ENCODE measurements around the gene CAMK2D.

The CAMK2D gene

DNA sequence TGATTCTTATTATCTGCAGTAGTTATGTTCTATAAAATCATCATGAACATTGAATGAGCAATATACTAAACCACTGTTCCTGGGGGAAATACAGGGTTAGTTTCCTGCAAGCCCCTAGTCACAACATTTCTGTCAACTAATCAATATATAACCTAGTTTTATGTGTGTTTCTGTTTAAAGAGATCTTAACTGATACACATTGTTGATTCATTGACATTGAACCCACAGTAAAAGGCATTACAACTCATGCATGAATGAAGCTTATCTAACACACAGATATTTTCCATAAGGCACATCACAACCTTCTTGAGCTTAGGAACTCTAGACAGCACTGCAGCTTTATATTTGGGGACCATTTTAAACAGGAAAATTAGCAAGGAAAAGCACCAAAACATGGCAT, 134.2 kb downstream of the CAMK2D start:
- TF ChIP-seq, protein P1, sequence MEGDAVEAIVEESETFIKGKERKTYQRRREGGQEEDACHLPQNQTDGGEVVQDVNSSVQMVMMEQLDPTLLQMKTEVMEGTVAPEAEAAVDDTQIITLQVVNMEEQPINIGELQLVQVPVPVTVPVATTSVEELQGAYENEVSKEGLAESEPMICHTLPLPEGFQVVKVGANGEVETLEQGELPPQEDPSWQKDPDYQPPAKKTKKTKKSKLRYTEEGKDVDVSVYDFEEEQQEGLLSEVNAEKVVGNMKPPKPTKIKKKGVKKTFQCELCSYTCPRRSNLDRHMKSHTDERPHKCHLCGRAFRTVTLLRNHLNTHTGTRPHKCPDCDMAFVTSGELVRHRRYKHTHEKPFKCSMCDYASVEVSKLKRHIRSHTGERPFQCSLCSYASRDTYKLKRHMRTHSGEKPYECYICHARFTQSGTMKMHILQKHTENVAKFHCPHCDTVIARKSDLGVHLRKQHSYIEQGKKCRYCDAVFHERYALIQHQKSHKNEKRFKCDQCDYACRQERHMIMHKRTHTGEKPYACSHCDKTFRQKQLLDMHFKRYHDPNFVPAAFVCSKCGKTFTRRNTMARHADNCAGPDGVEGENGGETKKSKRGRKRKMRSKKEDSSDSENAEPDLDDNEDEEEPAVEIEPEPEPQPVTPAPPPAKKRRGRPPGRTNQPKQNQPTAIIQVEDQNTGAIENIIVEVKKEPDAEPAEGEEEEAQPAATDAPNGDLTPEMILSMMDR (IDR thresholded peaks at IDR 0.05; ENCODE audit: low read depth, low read length, missing control alignments) = no peak
- in situ Hi-C loops (cut with HindIII; ENCODE audit: low sequenced_read_pairs) = no loop called here
- no peak for DNase-seq (ENCODE audit: low read depth)
- H3K4me3 ChIP-seq (ENCODE audit: low read depth, low read length) = no peak overlapping the region

DNA sequence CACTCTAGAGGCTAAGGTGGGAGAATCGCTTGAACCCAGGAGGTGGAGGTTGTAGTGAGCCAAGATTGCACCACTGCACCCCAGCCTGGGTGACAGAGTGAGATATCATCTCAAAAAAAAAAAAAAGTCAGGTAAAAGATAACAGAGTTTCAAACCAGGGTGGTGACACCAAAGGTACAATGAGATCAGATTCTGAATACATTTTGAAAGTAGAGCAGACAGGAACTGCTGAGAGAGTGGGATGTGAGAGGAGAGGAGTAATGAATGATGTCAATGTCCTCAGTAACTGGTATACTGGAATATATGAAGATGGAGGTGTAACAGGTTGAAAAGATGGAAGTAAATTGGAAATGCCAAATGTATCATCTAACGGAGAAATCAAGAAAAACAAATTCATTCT, 135.6 kb downstream of the CAMK2D start:
- no peak overlapping the region for H3K4me3 ChIP-seq (ENCODE audit: low read depth, low read length)
- no peak for DNase-seq (ENCODE audit: low read depth)
- TF ChIP-seq, protein P1 (IDR thresholded peaks at IDR 0.05; ENCODE audit: low read depth, low read length, missing control alignments) = no peak
- in situ Hi-C loops (cut with HindIII; ENCODE audit: low sequenced_read_pairs) = no loop called here

DNA sequence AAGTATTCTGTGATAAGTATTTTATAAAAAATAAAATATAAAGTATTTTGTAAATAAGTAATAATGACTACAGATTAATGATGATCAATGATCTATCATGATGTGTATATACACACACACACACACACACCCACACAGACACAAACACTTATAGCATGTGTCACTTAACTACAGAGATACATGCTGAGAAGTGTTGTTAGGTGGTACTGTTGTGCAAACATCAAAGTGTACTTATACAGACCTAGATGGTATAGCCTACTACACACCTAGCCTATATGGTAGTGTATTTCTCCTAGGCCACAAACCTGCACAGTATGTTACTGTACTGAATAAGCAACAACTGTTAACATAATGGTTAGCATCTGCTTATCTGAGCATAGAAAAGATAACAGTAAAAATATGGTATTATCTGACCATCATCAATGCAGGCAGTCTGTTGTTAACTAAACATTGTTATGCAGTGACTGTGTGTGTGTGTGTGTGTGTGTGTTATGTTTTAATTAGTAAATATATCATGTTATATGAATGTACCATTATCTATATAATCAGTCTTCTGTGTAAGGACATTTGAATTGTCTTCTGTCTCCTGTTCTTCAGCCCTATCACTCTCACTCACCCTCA, 138.2 kb downstream of the CAMK2D start:
- TF ChIP-seq, protein P1 (IDR thresholded peaks at IDR 0.05; ENCODE audit: low read depth, low read length, missing control alignments) = no peak
- DNase-seq (ENCODE audit: low read depth) = no peak
- in situ Hi-C loops (cut with HindIII; ENCODE audit: low sequenced_read_pairs) = no loop called here

DNA sequence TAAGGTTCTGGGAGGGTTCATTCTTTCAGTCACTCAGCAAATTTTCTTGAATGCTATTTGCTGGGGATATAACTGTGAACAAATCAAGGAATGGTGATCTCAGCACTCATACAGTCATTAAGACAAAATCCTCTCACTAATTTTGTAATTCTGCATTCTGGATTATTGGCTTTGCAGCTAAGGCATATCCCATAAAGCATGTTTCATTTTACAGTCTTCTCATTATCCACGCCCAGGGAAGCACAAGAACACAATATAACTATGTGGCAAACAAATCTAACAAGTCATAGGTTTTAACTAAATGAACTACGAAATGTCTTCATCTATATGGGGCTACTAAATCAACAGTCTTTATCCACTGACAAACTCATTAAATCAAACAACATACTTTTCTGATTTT, 139.9 kb downstream of the CAMK2D start:
- H3K4me3 ChIP-seq (ENCODE audit: low read depth, low read length) = no peak overlapping the region
- TF ChIP-seq, protein P1 (IDR thresholded peaks at IDR 0.05; ENCODE audit: low read depth, low read length, missing control alignments) = no peak
- in situ Hi-C loops (cut with HindIII; ENCODE audit: low sequenced_read_pairs) = no loop called here

More for the DNA sequence above, 138.2 kb downstream of the CAMK2D start:
- no peak overlapping the region for H3K4me3 ChIP-seq (ENCODE audit: low read depth, low read length)

DNA sequence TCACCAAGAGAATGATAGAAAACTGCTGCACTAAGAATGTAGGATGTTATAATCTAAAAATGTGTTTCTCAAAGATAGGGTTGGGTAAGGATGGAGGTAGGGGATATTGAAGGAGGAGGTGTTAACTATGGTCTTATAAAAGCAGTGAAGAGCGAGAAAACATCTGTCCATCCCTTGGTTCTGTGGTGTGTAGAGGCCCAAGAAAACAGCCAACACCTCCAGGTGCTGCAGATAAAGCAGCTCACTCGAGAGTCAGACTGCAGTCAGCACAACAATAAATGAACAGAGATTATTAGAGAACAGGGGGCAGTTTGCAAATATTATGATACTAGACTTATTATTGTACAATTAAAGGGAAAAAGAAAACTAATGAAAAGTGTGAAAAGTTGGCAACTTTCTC, 141.5 kb downstream of the CAMK2D start:
- in situ Hi-C loops (cut with HindIII; ENCODE audit: low sequenced_read_pairs) = no loop called here
- TF ChIP-seq, protein P1 (IDR thresholded peaks at IDR 0.05; ENCODE audit: low read depth, low read length, missing control alignments) = no peak
- H3K4me3 ChIP-seq (ENCODE audit: low read depth, low read length) = no peak overlapping the region
- DNase-seq (ENCODE audit: low read depth) = no peak

More for the DNA sequence above, 139.9 kb downstream of the CAMK2D start:
- DNase-seq (ENCODE audit: low read depth) = no peak

DNA sequence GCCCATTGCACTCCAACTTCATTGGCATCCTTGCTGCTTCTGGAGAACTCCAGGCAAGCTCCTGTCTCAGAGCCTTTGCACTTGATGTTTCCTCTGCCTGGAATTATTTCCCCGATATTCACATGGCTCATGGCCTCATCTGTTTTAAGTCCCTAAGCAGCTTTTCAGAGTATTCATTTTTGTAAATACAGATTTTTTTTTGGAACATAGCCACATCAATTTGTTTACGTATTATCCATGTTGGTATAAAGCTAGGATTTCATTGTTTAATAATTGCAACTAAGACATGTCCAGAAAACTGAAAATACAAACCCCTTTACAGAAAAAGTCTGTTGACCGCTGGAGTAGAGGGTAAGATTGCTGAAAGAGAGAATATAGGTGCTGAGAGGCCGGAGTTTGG, 142.0 kb downstream of the CAMK2D start:
- TF ChIP-seq, protein P1 (IDR thresholded peaks at IDR 0.05; ENCODE audit: low read depth, low read length, missing control alignments) = no peak
- no peak for DNase-seq (ENCODE audit: low read depth)
- no peak overlapping the region for H3K4me3 ChIP-seq (ENCODE audit: low read depth, low read length)
- in situ Hi-C loops (cut with HindIII; ENCODE audit: low sequenced_read_pairs) = no loop called here
